Osteocyte (in vitro differentiated cells): ENCODE measurements around the gene TACC2. TPM values are rescaled to one million over a fixed set of nuclear protein-coding genes. Genes with fewer than 3 reads are reported as not detected.
A peak's percentile ranks its signal among the peaks of the same experiment; 100 is the strongest.

Source experiments
- DNase-seq: peaks from one replicate; pipeline ENCODE4 v3.0.0; 2021; ENCODE audit warnings: mixed read lengths; ENCODE audit not compliant: unreplicated experiment; ENCODE audit errors: extremely low spot score
- H3K27ac Mint-ChIP-seq: one replicate; pipeline ENCODE4 v1.8.0; 2021; ENCODE audit warnings: mild to moderate bottlenecking, mixed read lengths; ENCODE audit not compliant: unreplicated experiment
- H3K27me3 Mint-ChIP-seq: one replicate; pipeline ENCODE4 v1.8.0; 2021; ENCODE audit warnings: mixed read lengths; ENCODE audit not compliant: unreplicated experiment
- H3K36me3 Mint-ChIP-seq: one replicate; pipeline ENCODE4 v1.8.0; 2021; ENCODE audit warnings: mixed read lengths; ENCODE audit not compliant: unreplicated experiment
- H3K4me1 Mint-ChIP-seq: one replicate; pipeline ENCODE4 v1.8.0; 2021; ENCODE audit warnings: mixed read lengths; ENCODE audit not compliant: unreplicated experiment
- H3K4me3 Mint-ChIP-seq: one replicate; pipeline ENCODE4 v1.8.0; 2021; ENCODE audit warnings: mild to moderate bottlenecking, moderate library complexity, mixed read lengths; ENCODE audit not compliant: unreplicated experiment
- H3K9me3 Mint-ChIP-seq: one replicate; pipeline ENCODE4 v1.8.0; 2021; ENCODE audit warnings: mixed read lengths; ENCODE audit not compliant: unreplicated experiment
- CTCF ChIP-seq: fragments of 200-600 bp; sonication (generic); IDR thresholded peaks from 2 replicates; pipeline ENCODE4 v1.5.0; 2021; ENCODE audit warnings: antibody characterized with exemption, mild to moderate bottlenecking, moderate library complexity
- total RNA-seq: library from RNA; stranded (reverse); gene quantifications from 2 replicates; pipeline ENCODE4 v1.2.1, GENCODE V29; 2021

Gene TACC2
- total RNA-seq, 1 donor from 2014 or later: 64.2 TPM

GRCh38 chr10:122301055-122301810, 312.3 kb downstream of the TACC2 start:
- H3K4me1 Mint-ChIP-seq: peaks cover 40% of the 10 kb centered on the region
- no peaks in the 10 kb centered on the region for H3K36me3 Mint-ChIP-seq
- DNase-seq: peak; percentile 84
- H3K4me3 Mint-ChIP-seq: no peak overlapping the region
- peaks cover 5% of the 10 kb centered on the region for H3K9me3 Mint-ChIP-seq
- no peak for TF ChIP-seq CTCF
- H3K27me3 Mint-ChIP-seq: no peaks in the 10 kb centered on the region
- peak overlapping the region; percentile 87 for H3K27ac Mint-ChIP-seq

GRCh38 chr10:122301811-122302115, 312.8 kb downstream of the TACC2 start:
- Mint-ChIP-seq H3K36me3 (no peaks in the 10 kb centered on the region), H3K4me3 (no peak overlapping the region), H3K27ac (peak overlapping the region; percentile 87)

GRCh38 chr10:122302315-122302714, 313.4 kb downstream of the TACC2 start:
- peaks cover 50% of the 10 kb centered on the region for H3K4me1 Mint-ChIP-seq
- TF ChIP-seq CTCF: no peak

More at GRCh38 chr10:122301811-122302115, 312.8 kb downstream of the TACC2 start:
- peaks cover 5% of the 10 kb centered on the region for H3K9me3 Mint-ChIP-seq
- H3K4me1 Mint-ChIP-seq: peaks cover 44% of the 10 kb centered on the region
- DNase-seq: peak; percentile 77
- TF ChIP-seq CTCF: no peak
- no peaks in the 10 kb centered on the region for H3K27me3 Mint-ChIP-seq

GRCh38 chr10:122303271-122304053, 314.5 kb downstream of the TACC2 start:
- Mint-ChIP-seq H3K36me3 (no peaks in the 10 kb centered on the region), H3K4me1 (peaks cover 60% of the 10 kb centered on the region), H3K4me3 (no peak overlapping the region), H3K9me3 (peaks cover 5% of the 10 kb centered on the region), H3K27ac (no peak overlapping the region), H3K27me3 (no peaks in the 10 kb centered on the region)
- DNase-seq: no peak
- TF ChIP-seq CTCF: no peak

More at GRCh38 chr10:122302315-122302714, 313.4 kb downstream of the TACC2 start:
- Mint-ChIP-seq H3K27me3 (no peaks in the 10 kb centered on the region), H3K4me3 (no peak overlapping the region), H3K36me3 (no peaks in the 10 kb centered on the region), H3K9me3 (peaks cover 5% of the 10 kb centered on the region), H3K27ac (peak overlapping the region; percentile 34)
- peak; percentile 34 for DNase-seq

Other genes starting within 250 kb of the TACC2 start
- 29.0 and 30.6 TPM in 2 replicates for gene ATE1, start 61.1 kb upstream of the TACC2 start, total RNA-seq
- gene NSMCE4A, start 13.9 kb upstream of the TACC2 start, total RNA-seq: 31.0 and 34.3 TPM in 2 replicates